K562 (cell line): Measurements from ENCODE around the gene RNF103. TPM values are rescaled to one million over a fixed set of nuclear protein-coding genes. Genes with fewer than 3 reads are reported as not detected.

ENCODE experiments used
- ATAC-seq: fragments of 200-7000 bp; cut with Tn5 transposase; 3 replicates; pipeline ENCODE4 v1.9.1; 2020; ENCODE audit warnings: moderate library complexity
- BruUV-seq: library from RNA; stranded (reverse); fragments of 400-500 nt; replicated peaks from 2 replicates; lab custom pipeline; 2021; lab: Mats Ljungman, UMichigan
- CTCF ChIA-PET: fragments of 300-600 bp; formaldehyde crosslinking; extraction: SDS; loops from one replicate; lab custom pipeline; 2021; ENCODE audit warnings: low intra/inter-chr PET ratio; lab: Yijun Ruan, JAX
- POLR2A ChIA-PET: fragments of 300-600, 350-650 bp; sonication (Branson Sonifier 250); formaldehyde crosslinking; extraction: SDS; loops from one replicate; lab custom pipeline; 2021; ENCODE audit warnings: antibody characterized with exemption, inconsistent platforms; lab: Yijun Ruan, JAX
- DNase-seq, 4 experiments: peaks; one replicate each; pipeline versions ENCODE4 v3.0.0 to v3.0.0-alpha.2; 2011 to 2018; ENCODE audit warnings: low spot score in 3 of 4, mixed read lengths in 3 of 4; ENCODE audit errors: extremely low read depth in 1 of 4
- FAIRE-seq: peaks from 2 replicates; lab custom pipeline; 2011; peaks lifted over from hg19 to GRCh38; lab: Jason Lieb, UNC
- H2AFZ ChIP-seq: 2 replicates; pipeline ENCODE4 v1.6.0; 2011; ENCODE audit warnings: low read depth, low read length, control low read depth, inconsistent platforms
- H3K27ac ChIP-seq: fragments of 200-600 bp; 3 replicates; pipeline ENCODE4 v1.8.0; 2011; ENCODE audit warnings: low read depth, mild to moderate bottlenecking, control low read depth, inconsistent platforms, low read length, moderate library complexity, mixed read lengths; ENCODE audit errors: extremely low read depth
- H3K27me3 ChIP-seq, 2 experiments: fragments of 300-600 bp in 1 of 2; 2 replicates in 1 of 2; 3 replicates in 1 of 2; pipeline versions ENCODE4 v1.6.0 to v1.8.0; 2011; ENCODE audit warnings: inconsistent platforms in 2 of 2, low read length in 2 of 2, mild to moderate bottlenecking in 1 of 2, mixed read lengths in 1 of 2, moderate library complexity in 1 of 2; ENCODE audit not compliant: control insufficient read depth in 2 of 2, insufficient read depth in 2 of 2
- H3K36me3 ChIP-seq: fragments of 300-600 bp; 3 replicates; pipeline ENCODE4 v1.8.0; 2011; ENCODE audit warnings: mild to moderate bottlenecking, low read length, inconsistent platforms; ENCODE audit not compliant: control insufficient read depth, insufficient read depth
- H3K4me1 ChIP-seq, 2 experiments: fragments of 200-600 bp in 1 of 2; replicated peaks in 1 of 2; 2 replicates in 1 of 2; 3 replicates in 1 of 2; pipeline versions ENCODE4 v1.5.1 to v1.8.0; 2011; ENCODE audit warnings: inconsistent platforms in 2 of 2, low read length in 2 of 2, mild to moderate bottlenecking in 1 of 2, mixed read lengths in 1 of 2, moderate library complexity in 1 of 2; ENCODE audit not compliant: control insufficient read depth in 2 of 2, insufficient read depth in 2 of 2
- H3K4me2 ChIP-seq: 2 replicates; pipeline ENCODE4 v1.6.1; 2011; ENCODE audit warnings: low read length, control low read depth, inconsistent platforms, mixed read lengths; ENCODE audit not compliant: insufficient read depth
- H3K4me3 ChIP-seq: fragments of 200-600 bp; sonication (generic), shearing (Covaris generic); 2 replicates; pipeline ENCODE4 v1.5.1; 2016; ENCODE audit warnings: control low read depth, inconsistent platforms
- H3K79me2 ChIP-seq: fragments of 200-600 bp; 3 replicates; pipeline ENCODE4 v1.8.0; 2011; ENCODE audit warnings: low read length, inconsistent platforms; ENCODE audit not compliant: control insufficient read depth, insufficient read depth
- H3K9ac ChIP-seq, 2 experiments: 2 replicates each; pipeline versions ENCODE4 v1.6.0 to v1.6.1; 2011; ENCODE audit warnings: low read depth in 2 of 2, low read length in 2 of 2, control low read depth in 1 of 2, inconsistent platforms in 1 of 2, mild to moderate bottlenecking in 1 of 2, mixed read lengths in 1 of 2; ENCODE audit not compliant: insufficient read depth in 1 of 2
- H3K9me1 ChIP-seq: one replicate; pipeline ENCODE4 v1.6.0; 2011; ENCODE audit warnings: inconsistent platforms, mild to moderate bottlenecking, low read length, moderate library complexity; ENCODE audit not compliant: control insufficient read depth, insufficient read depth
- H3K9me3 ChIP-seq: replicated peaks from 2 replicates; pipeline ENCODE4 v1.5.1; 2011; ENCODE audit warnings: low read depth, low read length, inconsistent platforms; ENCODE audit not compliant: control insufficient read depth, insufficient read depth
- H4K20me1 ChIP-seq: replicated peaks from 2 replicates; pipeline ENCODE4 v1.6.1; 2011; ENCODE audit warnings: low read length, inconsistent platforms, mixed read lengths; ENCODE audit not compliant: control insufficient read depth, insufficient read depth
- ASH1L ChIP-seq: fragments of 450-650 bp; IDR thresholded peaks from 2 replicates; pipeline ENCODE4 v1.6.1; 2018; ENCODE audit warnings: borderline replicate concordance, mild to moderate bottlenecking, low read depth; ENCODE audit not compliant: partially characterized antibody
- HNRNPL ChIP-seq: fragments of 200-400 bp; formaldehyde crosslinking; IDR thresholded peaks from 2 replicates; pipeline ENCODE4 v1.6.1; 2017; ENCODE audit warnings: low read depth, mild to moderate bottlenecking, low read length
- MEF2D ChIP-seq: conservative IDR thresholded peaks from 2 replicates; pipeline ENCODE4 v1.6.1; 2016; ENCODE audit warnings: low read depth, missing genetic modification characterization, missing compliant biosample characterization
- SFPQ ChIP-seq: fragments of 200-400 bp; formaldehyde crosslinking; IDR thresholded peaks from 2 replicates; pipeline ENCODE4 v1.6.1; 2017; ENCODE audit warnings: mild to moderate bottlenecking, low read depth, low read length, moderate library complexity
- SIN3A ChIP-seq, 2 experiments: fragments of 150-350 bp in 1 of 2; IDR thresholded peaks; 2 replicates each; pipeline ENCODE4 v1.6.1; 2011 to 2016; ENCODE audit warnings: borderline replicate concordance in 2 of 2, low read depth in 2 of 2, low read length in 2 of 2, mild to moderate bottlenecking in 2 of 2, moderate library complexity in 2 of 2; ENCODE audit not compliant: control insufficient read depth in 1 of 2
- SREBF1 ChIP-seq: fragments of 150-350 bp; IDR thresholded peaks from 2 replicates; pipeline ENCODE4 v1.6.1; 2014; ENCODE audit warnings: antibody characterized with exemption, low read depth, low read length, borderline replicate concordance
- TEAD1 ChIP-seq, 2 experiments: fragments of 450-650 bp in 1 of 2; sonication (generic) in 1 of 2; formaldehyde crosslinking; IDR thresholded peaks; 2 replicates each; pipeline versions ENCODE4 v1.4.0 to v1.8.0; 2020 to 2022; ENCODE audit warnings: mild to moderate bottlenecking in 2 of 2, missing genetic modification reagents in 1 of 2
- in situ Hi-C: fragments of 300-500 bp; cut with MboI; formaldehyde crosslinking; loops from 4 replicates; pipeline ENCODE4 v1.15.0; 2018; ENCODE audit warnings: inconsistent platforms, mixed read lengths
- intact Hi-C: fragments of 100-400 bp; cut with micrococcal nuclease; formaldehyde crosslinking; loops from 2 replicates; pipeline ENCODE4 v1.14.2; 2022
- polyA plus RNA-seq, 8 experiments: library from polyadenylated mRNA; depleted of rRNA in 4 of 8; stranded (reverse) in 5 of 8; unstranded in 3 of 8; fragments of >200 nt; fragmentation: Nextera tagmentation in 2 of 8; fragmentation: Illumina TruSeq in 1 of 8; extraction: Ambion mirVana in 2 of 8; extraction: Trizol in 1 of 8; gene quantifications; 2 replicates each; pipeline versions ENCODE4 v1.2.1 to v1.2.3, GENCODE V29; 2011 to 2014; ENCODE audit warnings: inconsistent platforms in 1 of 8, missing spikeins in 1 of 8
- total RNA-seq, 7 experiments: library from RNA; depleted of rRNA in 6 of 7; stranded (reverse); fragments of >200 nt in 6 of 7; fragmentation: Illumina TruSeq in 2 of 7; extraction: Trizol in 2 of 7; gene quantifications; 2 replicates each; pipeline versions ENCODE4 v1.2.1 to v1.2.3, GENCODE V29; 2011 to 2021; ENCODE audit warnings: low replicate concordance in 1 of 7

Gene RNF103
- total and polyA plus RNA-seq, 9 of the 15 experiments (the other 6 are each of a cell fraction or from before 2014, with no cell fraction given), result 1.2 to 6.8 (median 4.6) TPM

DNA sequence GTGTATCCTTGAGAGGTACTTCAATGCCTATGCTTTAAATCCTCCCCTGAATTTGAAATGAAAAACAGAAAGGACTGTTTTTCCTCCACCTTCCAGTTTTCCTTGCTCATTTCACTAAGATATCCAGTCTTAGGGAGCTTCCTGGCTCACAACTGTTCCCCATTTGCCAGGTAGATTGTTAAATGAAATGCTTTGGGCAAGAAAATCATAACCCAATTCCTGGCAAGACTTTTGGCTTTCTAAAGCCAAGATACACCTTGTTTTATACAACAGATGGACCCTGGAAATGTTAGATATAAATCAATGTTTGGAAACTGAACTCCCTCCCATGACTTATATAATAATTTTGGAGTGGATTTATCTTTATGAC lies 56.9 kb downstream of the RNF103 start:
- Histone ChIP-seq H3K36me3 (no peaks in the 10 kb centered on the region), H4K20me1 (no peaks in the 10 kb centered on the region), H3K27ac (no peak overlapping the region), H3K27me3 (no peaks in the 10 kb centered on the region), H3K4me2 (peak overlapping the region; percentile 63; the same call in 1 of the 2 replicates), H3K4me1 (peaks cover 0 to 17% of the 10 kb centered on the region in 2 experiments; a peak in 3 of 5 replicates), H2AFZ (peak overlapping the region; percentile 89), H3K79me2 (peaks cover 12% of the 10 kb centered on the region), H3K9ac (no peak overlapping the region), H3K9me1 (no peaks in the 10 kb centered on the region), H3K9me3 (peaks cover 10% of the 10 kb centered on the region), H3K4me3 (no peak overlapping the region)
- POLR2A ChIA-PET, result interaction anchor here (0.6 to 1.0 kb wide), 3 partner anchors 8 to 1912 kb away, joined by 3 to 4 read pairs (median 3); partner anchors contain the start of gene KDM3A
- CTCF ChIA-PET, result no interaction called here
- ATAC-seq, result no peak
- FAIRE-seq, result no peak
- in situ Hi-C loops (no loop called here), intact Hi-C loops (loop anchor here (5.0 kb wide), 1 partner anchor 55 kb away; the partner anchor contains the start of gene RNF103)
- TF ChIP-seq SREBF1, result no peak
- no peak for TF ChIP-seq MEF2D (tag)
- no peak for TF ChIP-seq HNRNPL
- TF ChIP-seq TEAD1 (CRISPR knock-in tag; IDR thresholded peaks at IDR 0.05), result no peak
- no peak for TF ChIP-seq SIN3A (IDR thresholded peaks at IDR 0.05; ENCODE audit: borderline replicate concordance in 2 of 2, control insufficient read depth in 1 of 2, low read depth in 2 of 2, low read length in 2 of 2)
- no peak for TF ChIP-seq ASH1L
- no peak for TF ChIP-seq SFPQ
- no peak for DNase-seq
- no TSS peak for BruUV-seq
